HepG2 (cell line): ENCODE measurements around the gene GLDN. TPM values are rescaled to one million over a fixed set of nuclear protein-coding genes. Genes with fewer than 3 reads are reported as not detected.

Experiments used
- ATF2 ChIP-seq: sonication (generic); formaldehyde crosslinking; IDR thresholded peaks from 2 replicates; pipeline ENCODE4 v1.4.0; 2020; ENCODE audit warnings: missing genetic modification reagents
- DPF2 ChIP-seq: sonication (generic); formaldehyde crosslinking; IDR thresholded peaks from 2 replicates; pipeline ENCODE4 v1.4.0; 2020; ENCODE audit warnings: mild to moderate bottlenecking, low read depth, missing genetic modification reagents, borderline replicate concordance
- FOXA3 ChIP-seq: IDR thresholded peaks from 2 replicates; pipeline ENCODE4 v1.6.1; 2016; ENCODE audit warnings: missing genetic modification reagents, missing compliant biosample characterization
- FOXO1 ChIP-seq: sonication (generic); formaldehyde crosslinking; IDR thresholded peaks from 2 replicates; pipeline ENCODE4 v1.4.0; 2020; ENCODE audit warnings: missing genetic modification reagents
- FOXP1 ChIP-seq, 2 experiments: fragments of 450-650 bp in 1 of 2; IDR thresholded peaks; 2 replicates each; pipeline ENCODE4 v1.6.1; 2017 to 2018; ENCODE audit warnings: antibody characterized with exemption in 1 of 2
- HES4 ChIP-seq: sonication (generic); formaldehyde crosslinking; IDR thresholded peaks from 2 replicates; pipeline ENCODE4 v1.9.0; 2021; ENCODE audit warnings: mild to moderate bottlenecking, missing genetic modification reagents, borderline replicate concordance
- HOMEZ ChIP-seq: IDR thresholded peaks from 2 replicates; pipeline ENCODE4 v1.6.1; 2016; ENCODE audit warnings: low read depth
- IKZF5 ChIP-seq: IDR thresholded peaks from 2 replicates; pipeline ENCODE4 v1.6.1; 2018; ENCODE audit warnings: missing genetic modification reagents, mild to moderate bottlenecking, missing compliant biosample characterization
- PHB2 ChIP-seq: fragments of 450-650 bp; IDR thresholded peaks from 2 replicates; pipeline ENCODE4 v1.6.1; 2018; ENCODE audit not compliant: partially characterized antibody
- POGK ChIP-seq: sonication (generic); formaldehyde crosslinking; conservative IDR thresholded peaks from 2 replicates; pipeline ENCODE4 v1.8.0; 2022; ENCODE audit warnings: mild to moderate bottlenecking, moderate library complexity, missing genetic modification reagents
- SP5 ChIP-seq: IDR thresholded peaks from 2 replicates; pipeline ENCODE4 v1.6.1; 2016; ENCODE audit warnings: low read depth, borderline replicate concordance
- ZNF281 ChIP-seq: sonication (generic); formaldehyde crosslinking; IDR thresholded peaks from 2 replicates; pipeline ENCODE4 v1.4.0; 2020; ENCODE audit warnings: missing genetic modification reagents, borderline replicate concordance
- ZNF292 ChIP-seq: sonication (generic); formaldehyde crosslinking; IDR thresholded peaks from 2 replicates; pipeline ENCODE4 v1.8.1; 2022; ENCODE audit warnings: mild to moderate bottlenecking, low read depth, missing genetic modification reagents, borderline replicate concordance
- ZNF577 ChIP-seq: sonication (generic); formaldehyde crosslinking; IDR thresholded peaks from 2 replicates; pipeline ENCODE4 v1.4.0; 2020; ENCODE audit warnings: mild to moderate bottlenecking, low read depth, missing genetic modification reagents, borderline replicate concordance
- ZNF652 ChIP-seq: IDR thresholded peaks from 2 replicates; pipeline ENCODE4 v1.6.1; 2016; ENCODE audit warnings: low read depth, borderline replicate concordance
- ZNF740 ChIP-seq: sonication (generic); formaldehyde crosslinking; IDR thresholded peaks from 2 replicates; pipeline ENCODE4 v1.4.0; 2020; ENCODE audit warnings: missing genetic modification reagents
- ZNF768 ChIP-seq: sonication (generic); formaldehyde crosslinking; IDR thresholded peaks from 2 replicates; pipeline ENCODE4 v1.4.0; 2020; ENCODE audit warnings: missing genetic modification reagents
- ZNF772 ChIP-seq: sonication (generic); formaldehyde crosslinking; IDR thresholded peaks from 2 replicates; pipeline ENCODE4 v1.5.0; 2020; ENCODE audit warnings: mild to moderate bottlenecking, missing genetic modification reagents
- polyA plus RNA-seq, 8 experiments: library from polyadenylated mRNA; depleted of rRNA in 3 of 8; stranded (reverse) in 7 of 8; unstranded in 1 of 8; fragments of >200 nt; fragmentation: Illumina TruSeq in 4 of 8; extraction: Trizol in 4 of 8; gene quantifications; 2 replicates each; pipeline versions ENCODE4 v1.2.1 to v1.2.3, GENCODE V29; 2011 to 2016; ENCODE audit warnings: low read depth in 4 of 8, missing spikeins in 1 of 8, mixed read lengths in 1 of 8; ENCODE audit not compliant: insufficient read depth in 1 of 8
- total RNA-seq, 5 experiments: library from RNA; depleted of rRNA; stranded (reverse); fragments of >200 nt; fragmentation: Illumina TruSeq; extraction: Trizol; gene quantifications; 2 replicates each; pipeline ENCODE4 v1.2.3, GENCODE V29; 2016; ENCODE audit warnings: low read depth in 1 of 5

The GLDN gene
- total and polyA plus RNA-seq, 2 of the 13 experiments (the other 11 are each of a cell fraction or from before 2014, with no cell fraction given), result 0.86 to 1.0 TPM

GRCh38 chr15:51313644-51314280 lies 27.7 kb upstream of the GLDN start (continued):
- TF ChIP-seq ZNF740 (CRISPR knock-in tag) (peak; percentile 20; the same call in 1 of the 2 replicates), ATF2 (CRISPR knock-in tag) (peak; percentile 71; the same call in 1 of the 2 replicates), IKZF5 (CRISPR knock-in tag) (peak; percentile 57; the same call in 1 of the 2 replicates), ZNF292 (CRISPR knock-in tag) (peak; percentile 97), POGK (no peak), SP5 (CRISPR knock-in tag) (0 out of 2 replicates have a peak, but pooled peaks have one; percentile 56), ZNF577 (no peak), ZNF768 (CRISPR knock-in tag) (peak; percentile 96), FOXO1 (peak; percentile 93), HES4 (peak; percentile 25; the same call in 1 of the 2 replicates), PHB2 (no peak), ZNF281 (peak; percentile 33; the same call in 1 of the 2 replicates), ZNF772 (CRISPR knock-in tag) (peak; percentile 22; the same call in 1 of the 2 replicates), ZNF652 (CRISPR knock-in tag) (peak; percentile 50; the same call in 1 of the 2 replicates), FOXP1 (IDR thresholded peaks at IDR 0.05) (peak; percentile 57; the same call in 1 of the 2 replicates), FOXP1 (CRISPR knock-in tag; IDR thresholded peaks at IDR 0.05) (peak; percentile 73), HOMEZ (CRISPR knock-in tag) (peak; percentile 36; the same call in 1 of the 2 replicates), FOXA3 (CRISPR knock-in tag) (peak; percentile 87), DPF2 (CRISPR knock-in tag) (peak; percentile 80)
